Stimulated activated CD4-positive, alpha-beta T cell treated with anti-CD3 and anti-CD28 coated beads, Interleukin-4, amount 100 ng/mL, for 24 hours (primary cell): ENCODE measurements around the gene TMOD2.

Source experiments
- DNase-seq: peaks from one replicate; pipeline ENCODE4 v3.0.0-alpha.2; 2020

The TMOD2 gene

DNA sequence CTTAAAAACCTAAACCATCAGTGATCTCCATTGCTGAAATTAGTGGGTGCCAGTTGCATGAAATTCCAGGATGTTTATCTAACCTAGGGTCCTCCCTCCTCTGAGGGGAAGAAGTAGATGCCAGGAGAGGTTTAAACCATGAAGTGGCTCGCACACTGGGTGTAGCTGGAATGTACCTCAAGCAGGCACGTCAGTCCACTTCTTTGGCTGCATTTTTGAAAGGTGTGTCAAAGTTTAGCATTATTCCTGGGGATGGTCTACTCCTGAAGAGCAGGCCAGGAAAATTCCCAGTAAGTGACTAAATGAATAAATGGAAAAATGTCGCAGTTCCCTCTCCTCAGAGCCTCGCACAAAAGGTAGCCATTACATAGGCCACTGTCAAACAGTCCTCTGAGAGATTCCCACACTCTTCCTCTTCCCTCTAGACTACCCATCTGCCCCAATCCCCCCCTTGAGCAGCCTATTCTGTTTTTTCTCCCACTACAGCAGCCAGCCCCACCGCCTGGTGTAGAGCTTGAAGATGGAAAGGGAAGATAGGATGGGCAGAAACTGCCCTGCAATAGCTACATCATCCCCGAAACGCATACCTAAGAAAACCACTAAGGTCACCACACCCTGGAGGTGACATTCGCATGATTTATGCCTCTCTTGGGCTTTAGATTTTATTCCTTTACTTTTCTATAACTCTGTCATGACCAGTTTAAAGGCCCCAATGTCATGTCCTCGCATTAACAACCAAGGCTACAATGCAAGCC lies 77.4 kb downstream of the TMOD2 start:
- no peak for DNase-seq

DNA sequence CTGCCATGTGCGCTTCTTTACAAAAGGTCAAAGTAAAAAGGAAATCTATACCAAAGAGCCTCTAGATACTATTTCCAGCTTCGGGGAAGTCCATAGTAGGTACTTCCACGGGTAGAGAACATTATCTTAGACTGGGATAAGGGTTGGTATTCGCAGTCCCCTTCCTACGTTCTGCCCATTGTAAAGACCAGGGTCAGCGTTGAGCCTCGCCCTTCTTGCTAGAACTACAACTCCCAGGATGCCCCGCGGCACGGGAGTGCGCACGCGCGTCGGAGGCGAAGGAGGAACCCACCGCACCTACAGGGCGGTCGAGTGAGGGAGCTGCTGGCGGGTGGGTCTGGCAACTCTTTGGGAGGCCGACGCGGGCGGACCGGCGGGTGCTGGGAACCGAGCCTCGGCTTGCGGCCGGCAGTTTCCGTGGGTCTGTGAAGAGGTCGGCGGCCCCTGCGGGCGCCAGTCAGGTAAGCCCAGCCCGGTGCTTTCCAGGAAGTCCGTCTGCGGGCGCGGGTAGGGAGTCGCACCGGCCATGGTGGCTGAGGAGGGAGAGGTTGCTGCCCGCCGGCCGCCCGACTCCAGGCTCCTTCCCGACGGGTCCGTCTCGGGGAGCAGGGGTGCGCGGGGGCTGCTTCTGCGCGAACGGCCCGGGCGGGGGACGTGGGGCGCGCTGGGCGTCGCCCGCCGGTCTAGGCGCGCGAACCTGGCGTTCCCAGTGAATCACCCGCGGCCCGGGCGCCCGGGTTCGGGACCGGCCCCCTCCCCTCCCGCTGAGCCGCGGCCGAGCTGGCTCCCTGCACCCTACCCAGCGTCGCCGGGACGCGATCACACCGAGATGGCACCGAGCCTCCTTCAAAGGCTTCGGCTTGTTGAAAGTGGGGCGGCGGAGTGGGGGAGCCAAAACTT lies 78.2 kb downstream of the TMOD2 start, which contains the start of gene TMOD3:
TMOD3 (plus strand) TSS at position 278 of the 900 bp plus-strand sequence. CDS start 33,232 bp downstream, outside the sequence.
- peak; percentile 93 for DNase-seq

DNA sequence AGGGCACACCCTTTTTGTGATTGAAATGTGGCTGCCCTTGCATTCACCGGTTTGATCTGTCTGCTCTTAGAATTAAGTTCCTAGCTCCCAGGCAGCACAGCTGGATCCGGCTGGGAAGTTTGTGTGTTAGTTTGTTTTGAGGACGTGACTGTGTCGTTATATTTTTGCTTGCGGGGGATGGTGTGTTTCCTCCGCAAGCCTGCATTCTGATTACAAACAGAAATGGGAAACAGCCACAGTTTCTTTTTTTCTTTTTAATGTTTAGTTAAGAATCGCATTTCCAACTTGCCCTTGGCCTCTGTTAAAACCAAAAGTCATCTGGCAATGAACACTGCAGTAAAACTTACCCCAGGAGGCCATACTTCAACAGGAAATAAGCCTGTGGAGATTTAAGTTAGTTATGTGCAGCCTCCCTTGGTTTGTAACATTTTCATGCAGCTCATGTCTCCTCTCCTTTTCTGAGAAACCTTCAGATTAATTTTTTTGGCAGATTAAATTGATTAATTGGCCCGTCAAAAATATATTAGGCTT lies 78.9 kb downstream of the TMOD2 start:
- DNase-seq: no peak

GRCh38 chr15:51833772-51834171 lies 82.4 kb downstream of the TMOD2 start:
- no peak for DNase-seq

DNA sequence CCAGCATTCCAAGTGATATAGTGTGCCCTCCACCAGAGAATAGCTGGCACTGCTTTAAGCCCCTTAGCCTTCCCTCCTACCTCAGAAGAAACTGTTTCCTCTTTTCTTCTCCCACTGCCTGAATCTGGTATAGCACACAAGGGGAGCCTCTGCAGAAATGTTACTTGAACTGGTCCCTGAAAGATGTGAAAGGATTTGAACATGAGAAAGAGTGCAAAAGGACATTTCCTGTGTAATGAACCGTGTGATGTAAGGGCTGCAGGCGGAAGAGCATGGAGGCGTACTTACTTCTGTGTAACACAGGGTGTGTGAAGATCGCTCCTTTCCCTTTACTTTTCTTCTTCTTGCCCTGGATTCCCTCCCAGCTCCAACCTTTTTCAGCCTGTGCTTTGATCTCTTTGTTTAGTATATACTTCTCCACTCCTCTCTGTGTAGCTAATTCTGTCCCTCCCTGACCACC lies 86.4 kb downstream of the TMOD2 start:
- no peak for DNase-seq

GRCh38 chr15:51838270-51838669 lies 86.9 kb downstream of the TMOD2 start:
- no peak for DNase-seq

GRCh38 chr15:51840692-51841091 lies 89.3 kb downstream of the TMOD2 start:
- no peak for DNase-seq

GRCh38 chr15:51841406-51842040 lies 90.1 kb downstream of the TMOD2 start:
- DNase-seq: no peak

DNA sequence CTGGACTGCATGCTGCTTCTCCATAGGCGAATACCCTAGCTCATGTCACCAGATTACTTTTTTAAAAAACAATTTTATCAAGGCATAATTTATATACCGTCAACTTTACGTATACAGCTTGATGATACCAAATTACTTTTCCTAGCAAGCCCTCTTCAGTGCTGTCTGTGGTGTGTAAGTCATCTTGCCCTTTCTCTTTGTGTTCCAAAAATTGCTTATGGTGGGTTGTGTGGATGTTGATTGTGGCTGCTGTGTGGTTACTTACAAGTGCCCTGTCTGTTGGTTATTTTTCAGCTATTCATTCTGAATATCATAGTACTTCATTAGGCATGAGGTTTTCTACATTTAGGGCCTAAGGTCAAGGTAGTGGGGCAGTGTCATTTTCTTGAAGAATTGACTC lies 90.9 kb downstream of the TMOD2 start:
- DNase-seq: no peak

- peak; percentile 12 for DNase-seq
These were observed 91.7 kb downstream of the TMOD2 start for GRCh38 chr15:51842852-51843737.

- no peak for DNase-seq
These were observed 93.5 kb downstream of the TMOD2 start for GRCh38 chr15:51844747-51845426.

DNA sequence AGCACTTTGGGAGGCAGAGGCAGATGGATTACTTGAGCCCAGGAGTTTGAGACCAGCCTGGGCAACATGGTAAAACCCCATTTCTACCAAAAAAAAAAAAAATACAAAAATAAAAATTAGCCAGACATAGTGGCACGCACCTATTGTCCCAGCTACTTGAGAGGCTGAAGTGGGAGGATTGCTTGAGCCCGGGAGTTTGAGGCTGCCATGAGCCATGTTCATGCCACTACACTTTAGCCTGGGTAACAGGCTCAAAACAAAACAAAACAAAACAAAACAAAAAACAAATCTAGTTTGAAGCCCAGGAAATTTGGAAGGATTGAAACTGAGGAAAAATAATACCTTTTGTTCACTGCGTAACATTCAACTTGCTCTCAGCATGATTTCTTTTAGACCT lies 94.7 kb downstream of the TMOD2 start:
- no peak for DNase-seq

DNA sequence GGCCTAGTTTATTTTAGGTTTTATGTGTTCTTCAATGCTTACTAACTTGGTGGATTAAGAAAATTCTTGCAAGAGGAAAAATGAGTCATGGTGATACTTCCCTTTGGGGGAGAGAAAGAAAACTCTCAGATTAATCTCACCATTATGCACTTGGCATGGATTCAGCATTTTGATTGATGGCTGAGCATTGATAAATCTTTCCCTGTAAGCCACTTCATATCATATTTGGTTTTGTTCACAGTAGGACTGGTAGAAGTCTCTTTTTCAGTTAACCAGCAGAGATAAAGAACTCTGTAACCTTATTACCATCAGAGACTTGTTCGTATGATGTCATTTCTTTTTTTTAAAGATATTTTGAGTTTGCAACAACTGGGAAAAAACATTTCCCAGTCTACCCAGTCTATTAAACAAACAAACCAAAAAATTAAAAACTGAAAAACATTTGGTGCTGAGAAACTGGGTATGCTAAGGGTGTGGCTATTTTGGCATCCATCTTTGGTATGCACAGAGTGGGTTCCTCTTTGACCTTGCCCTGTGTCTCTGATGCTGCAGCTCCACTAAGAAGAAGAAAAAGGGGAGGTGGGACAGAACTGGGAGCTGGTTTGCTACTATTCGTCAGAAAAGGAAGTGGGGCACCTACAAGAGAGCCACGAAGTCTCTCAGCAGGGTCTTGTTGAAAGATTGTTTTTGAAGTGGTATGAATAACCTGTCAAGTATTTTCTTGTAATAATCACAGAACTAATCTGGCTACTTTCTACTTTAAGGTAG lies 95.2 kb downstream of the TMOD2 start:
- no peak for DNase-seq

GRCh38 chr15:51848811-51849210 lies 97.4 kb downstream of the TMOD2 start:
- no peak for DNase-seq

DNA sequence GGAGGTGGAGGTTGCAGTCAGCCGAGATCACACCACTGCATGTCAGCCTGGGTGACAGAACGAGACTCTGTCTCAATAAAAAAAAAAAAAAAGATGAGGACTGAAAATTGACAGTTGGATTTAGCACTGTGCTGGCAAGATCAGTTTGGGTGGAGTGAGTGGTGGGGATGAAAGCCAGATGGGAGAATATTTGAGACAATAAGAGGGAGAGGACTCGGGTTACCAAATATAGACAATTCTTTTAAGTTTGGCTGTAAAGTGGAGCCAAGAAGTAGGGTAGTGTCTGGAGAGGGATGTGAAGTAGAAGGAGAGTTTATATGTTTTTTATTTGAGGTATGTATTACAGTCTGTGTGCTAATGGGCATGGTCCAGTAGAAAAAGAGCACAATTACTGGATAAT lies 98.5 kb downstream of the TMOD2 start:
- no peak for DNase-seq

GRCh38 chr15:51853998-51854397 lies 102.6 kb downstream of the TMOD2 start:
- DNase-seq: no peak

DNA sequence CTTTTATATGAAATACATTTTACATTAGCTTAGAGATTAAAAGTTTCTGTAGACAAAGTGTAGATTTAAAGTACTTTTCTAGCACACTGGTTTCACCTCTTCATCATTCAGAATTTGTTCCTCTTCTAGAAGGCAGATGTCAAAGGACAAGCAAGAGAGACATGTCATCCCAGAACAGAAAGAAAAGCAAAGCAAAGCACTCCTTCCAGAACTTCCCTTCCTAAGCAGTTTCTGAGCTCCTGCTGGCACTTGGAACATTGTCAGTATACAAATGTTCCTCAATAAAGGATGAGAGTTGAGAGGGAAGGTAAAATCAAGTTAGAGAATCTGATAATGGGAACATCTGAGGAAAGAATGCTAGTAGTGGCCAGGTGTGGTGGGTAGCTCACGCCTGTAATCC lies 104.2 kb downstream of the TMOD2 start:
- DNase-seq: no peak

DNA sequence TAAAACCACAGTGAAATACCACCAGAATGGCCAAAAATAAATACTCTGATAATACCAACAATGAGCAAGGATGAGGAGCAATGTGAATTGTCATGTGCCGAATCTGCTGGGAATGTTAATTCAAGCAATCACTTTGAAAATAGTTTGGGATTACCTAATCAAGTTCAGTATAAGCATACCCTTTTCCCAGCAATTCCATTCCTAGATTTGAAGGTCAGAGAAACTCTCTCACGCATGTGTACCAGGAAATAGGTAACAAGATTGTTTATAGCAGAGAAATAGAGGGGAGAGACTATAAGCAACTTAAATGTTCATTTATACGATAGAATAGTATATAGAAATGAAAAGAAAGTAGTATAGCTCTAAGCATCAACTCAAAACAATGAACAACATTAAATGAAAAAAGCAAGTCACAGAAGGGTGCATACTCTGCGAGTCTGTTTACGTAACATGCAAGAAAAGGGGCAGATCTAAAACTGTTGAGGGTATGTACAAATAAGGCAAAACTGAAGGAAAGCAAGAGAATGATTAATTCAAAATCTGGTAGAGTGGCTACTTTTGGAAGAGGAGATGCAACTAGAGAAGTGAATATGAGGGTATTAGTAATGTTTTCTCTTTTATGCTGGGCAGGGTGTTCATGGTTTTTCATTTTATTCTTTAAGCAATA lies 105.5 kb downstream of the TMOD2 start:
- no peak for DNase-seq

DNA sequence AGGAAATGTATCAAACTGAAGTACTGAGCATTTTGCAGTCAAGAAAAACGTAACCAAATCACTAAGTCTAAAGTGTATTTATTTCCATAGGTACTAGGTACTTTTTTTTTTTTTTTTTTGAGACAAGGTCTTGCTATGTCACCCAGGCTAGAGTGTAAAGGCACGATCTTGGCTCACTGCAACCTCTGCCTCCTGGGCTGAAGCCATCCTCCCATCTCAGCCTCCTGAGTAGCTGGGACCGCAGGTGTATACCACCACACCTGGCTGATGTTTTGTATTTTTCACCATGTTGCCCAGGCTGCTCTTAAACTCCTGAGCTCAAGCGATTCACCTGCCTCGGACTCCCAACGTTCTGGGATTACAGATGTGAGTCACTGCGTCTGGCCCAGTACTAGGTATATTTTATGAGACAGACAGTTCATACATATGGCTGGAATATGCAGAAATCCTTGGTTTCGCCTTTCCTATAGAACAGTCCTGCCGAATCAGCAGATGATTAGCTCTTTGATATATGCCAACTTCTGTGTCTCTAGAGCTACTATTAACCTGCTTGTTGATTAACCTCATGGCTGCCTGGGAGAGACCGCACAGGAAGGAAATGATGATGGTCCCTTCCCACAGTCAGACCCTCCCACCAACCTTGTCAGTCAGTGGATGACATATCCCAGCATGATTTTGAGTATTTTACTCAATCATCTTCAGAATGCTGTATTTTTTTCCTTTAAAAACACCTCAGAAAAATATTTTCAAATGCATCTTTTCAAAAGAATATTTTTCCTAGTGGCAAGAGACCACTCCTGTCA lies 110.4 kb downstream of the TMOD2 start:
- peak; percentile 67 for DNase-seq
